NCI-H69 (cell line): ENCODE results near the gene ERMP1.
"Not testable (repeated sequence)": the region's sequence is repeated elsewhere in the genome, so short reads cannot be mapped to it uniquely, and the experiment has no call there.

ENCODE experiments used
- DNase-seq: peaks from one replicate; lab custom pipeline; 2025; lab: John Stamatoyannopoulos, UW

The ERMP1 gene

DNA sequence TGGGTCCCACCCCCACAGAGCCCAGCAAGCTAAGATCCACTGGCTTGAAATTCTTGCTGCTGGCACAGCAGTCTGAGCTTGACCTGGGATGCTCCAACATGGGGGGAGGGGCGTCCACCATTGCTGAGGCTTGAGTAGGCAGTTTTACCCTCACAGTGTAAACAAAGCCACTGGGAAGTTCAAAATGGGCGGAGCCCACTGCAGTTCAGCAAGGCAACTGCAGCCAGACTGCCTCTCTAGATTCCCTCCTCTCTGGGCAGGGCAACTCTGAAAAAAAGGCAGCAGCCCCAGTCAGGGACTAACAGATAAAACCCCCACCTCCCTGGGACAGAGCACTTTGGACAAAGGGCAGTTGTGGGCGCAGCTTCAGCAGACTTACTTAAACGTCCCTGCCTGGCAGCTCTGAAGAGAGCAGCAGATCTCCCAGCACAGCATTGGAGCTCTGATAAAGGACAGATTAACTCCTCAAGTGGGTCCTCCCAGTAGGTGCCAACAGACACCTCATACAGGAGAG, 53.2 kb downstream of the ERMP1 start:
- not testable (repeated sequence) for DNase-seq

DNA sequence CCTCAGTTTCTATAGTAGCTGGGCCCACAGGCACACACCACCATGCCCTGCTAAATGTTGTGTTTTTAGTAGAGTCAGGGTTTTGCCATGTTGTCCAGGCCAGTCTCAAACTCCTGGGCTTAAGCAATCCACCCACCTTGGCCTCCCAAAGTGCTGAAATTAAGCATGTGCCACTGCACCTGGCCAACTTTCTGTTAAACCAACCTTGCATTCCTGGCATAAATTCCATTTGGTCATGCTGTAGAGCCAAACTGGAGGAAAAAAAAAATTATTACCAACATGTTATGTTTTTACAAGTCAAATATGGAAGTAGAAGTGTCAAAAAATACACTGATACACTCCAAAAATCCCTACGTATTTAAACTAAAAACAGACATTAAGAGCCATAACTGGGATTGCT, 54.1 kb downstream of the ERMP1 start:
- DNase-seq = no peak

DNA sequence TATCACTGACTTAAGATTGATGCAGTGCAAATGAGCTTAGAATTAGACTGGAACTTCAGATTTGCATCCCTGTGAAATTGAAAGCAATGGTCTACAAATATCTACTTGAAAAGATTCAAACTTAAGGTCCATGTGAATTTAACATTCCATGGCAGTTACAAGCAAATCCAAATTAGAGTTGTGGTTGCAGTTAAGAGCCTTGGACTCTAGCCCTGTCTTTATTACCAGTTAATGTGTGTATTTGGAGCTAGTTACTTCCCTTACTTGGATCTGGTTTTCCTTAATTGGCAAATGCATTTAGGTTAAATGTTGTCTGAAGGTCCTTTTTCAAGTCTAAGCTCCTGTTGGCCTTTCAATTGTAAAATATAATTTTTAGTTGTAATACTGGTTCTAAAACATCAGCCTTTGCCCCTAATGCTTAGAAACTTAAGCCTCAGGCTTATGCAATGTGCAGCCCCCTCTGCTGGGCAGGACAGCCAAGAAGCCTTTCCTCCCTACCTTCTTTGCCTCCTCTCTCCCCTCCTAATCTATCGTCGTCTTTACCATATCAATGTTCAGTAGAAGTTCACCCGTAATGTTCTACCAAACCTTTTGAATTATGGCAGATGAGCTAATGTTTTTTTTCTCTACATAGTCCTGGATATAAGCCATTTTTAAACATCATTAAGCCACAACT, 59.5 kb downstream of the ERMP1 start:
- DNase-seq = no peak

DNA sequence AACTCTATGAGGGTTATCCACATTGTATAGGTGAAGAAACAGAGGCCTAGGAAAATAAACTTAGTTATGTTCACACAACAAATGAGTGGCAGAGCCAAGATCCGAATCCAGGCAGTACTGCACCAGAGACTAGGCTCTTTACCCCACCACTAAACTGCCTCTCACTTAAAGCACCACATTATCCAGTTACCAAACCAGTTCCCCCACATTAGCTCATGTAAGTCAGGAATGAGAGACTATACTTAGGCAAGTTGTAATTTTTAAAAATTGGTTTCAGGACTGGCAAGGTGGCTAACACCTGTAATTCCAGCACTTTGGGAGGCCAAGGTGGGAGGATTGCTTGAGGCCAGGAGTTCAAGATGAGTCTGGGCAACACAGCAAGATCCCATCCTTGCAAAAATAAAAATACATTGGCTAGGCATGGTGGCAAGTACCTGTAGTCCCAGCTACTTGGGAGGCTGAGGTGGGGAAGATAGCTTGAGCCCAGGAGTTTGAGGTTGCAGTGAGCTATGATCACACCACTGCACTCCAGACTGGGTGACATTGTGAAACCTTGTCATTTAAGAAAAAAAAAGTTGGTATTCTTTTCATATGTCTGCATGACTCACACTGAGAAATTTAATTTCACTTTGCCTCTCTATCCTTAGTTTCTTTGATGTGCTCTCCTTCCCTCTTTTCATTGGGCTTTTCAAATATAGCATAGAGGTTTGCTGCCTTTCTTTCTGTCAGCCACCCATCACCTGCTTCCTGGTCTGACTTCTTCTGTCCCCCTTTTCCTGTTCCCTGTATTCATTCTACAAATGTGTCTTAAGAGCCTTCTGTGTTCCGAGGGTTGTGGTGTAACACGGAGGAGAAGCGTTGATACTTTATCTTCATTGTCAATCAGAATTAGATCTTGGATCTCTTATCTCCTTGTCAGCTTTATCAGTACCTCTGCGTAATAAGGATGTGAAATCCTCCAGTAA, 64.7 kb downstream of the ERMP1 start:
- no peak for DNase-seq

DNA sequence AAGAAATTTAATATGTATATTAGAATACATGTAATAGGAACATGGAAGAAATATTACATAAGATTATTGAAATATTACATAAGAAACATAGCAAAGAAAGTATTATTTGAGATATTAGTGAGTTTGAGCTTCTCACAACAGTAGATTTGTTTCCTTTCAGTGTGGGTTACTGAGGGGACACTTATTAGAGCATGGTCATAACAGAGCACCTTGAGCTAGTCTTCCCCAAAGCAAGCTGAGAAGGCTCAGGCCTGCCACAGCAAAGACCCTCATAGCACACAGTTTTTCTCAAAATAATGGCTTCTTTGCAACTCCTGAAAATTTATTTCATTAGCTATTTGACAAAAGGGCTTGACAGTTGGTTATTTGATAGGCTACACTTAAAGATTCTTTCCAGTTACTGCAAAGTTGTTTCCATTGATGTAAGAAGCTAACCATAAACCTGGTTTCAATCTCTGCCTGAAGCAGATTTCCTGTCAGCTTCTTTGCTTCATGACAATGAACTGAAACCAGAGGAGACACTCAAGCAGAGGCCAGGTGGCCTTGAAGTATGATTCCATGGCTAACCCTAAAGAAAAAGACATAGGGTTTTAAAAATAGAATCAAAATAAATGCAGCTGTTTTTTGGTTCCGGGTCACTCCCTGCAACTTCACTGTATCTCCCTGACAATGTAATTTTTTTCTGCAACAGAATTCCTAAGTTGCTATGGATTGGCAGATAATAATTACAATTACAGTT, 68.6 kb downstream of the ERMP1 start:
- no peak for DNase-seq

DNA sequence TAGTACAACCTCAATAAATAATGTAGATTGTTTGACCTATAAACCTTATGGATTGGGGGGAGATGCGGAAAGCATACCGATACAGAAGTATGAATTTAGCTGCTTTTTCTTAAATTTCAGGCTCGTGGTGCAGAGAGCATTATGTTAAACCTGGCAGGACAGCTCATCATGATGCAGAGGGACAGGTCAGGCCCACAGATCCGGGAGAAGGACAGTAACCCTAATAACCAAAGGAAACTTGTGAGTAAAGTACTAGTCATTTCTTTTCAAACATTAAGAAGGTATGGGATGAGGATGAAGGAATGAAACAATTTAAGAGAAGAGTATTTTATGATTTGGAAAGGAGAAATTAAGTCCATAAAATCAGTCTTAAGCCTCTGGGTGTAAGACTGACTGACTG, 70.5 kb downstream of the ERMP1 start:
- DNase-seq = no peak

DNA sequence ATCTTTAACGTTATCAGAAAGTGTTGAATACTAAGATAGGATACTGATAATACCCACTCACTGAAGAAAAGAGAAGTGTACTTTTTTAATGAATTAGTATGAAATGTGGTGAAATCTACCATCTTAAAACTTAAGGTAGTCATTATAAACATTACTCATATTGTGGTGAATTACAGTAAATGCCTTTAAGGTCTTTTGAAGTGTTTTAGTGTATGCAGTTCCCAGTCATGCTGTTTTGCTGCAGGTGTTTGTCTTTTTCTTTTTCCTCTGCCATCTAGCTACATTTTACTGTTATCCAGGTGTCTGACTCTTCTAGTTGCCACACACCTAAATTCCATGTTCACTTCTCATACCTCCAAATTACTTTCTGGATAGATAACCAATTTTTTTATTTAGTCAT, 72.6 kb downstream of the ERMP1 start:
- DNase-seq = no peak

DNA sequence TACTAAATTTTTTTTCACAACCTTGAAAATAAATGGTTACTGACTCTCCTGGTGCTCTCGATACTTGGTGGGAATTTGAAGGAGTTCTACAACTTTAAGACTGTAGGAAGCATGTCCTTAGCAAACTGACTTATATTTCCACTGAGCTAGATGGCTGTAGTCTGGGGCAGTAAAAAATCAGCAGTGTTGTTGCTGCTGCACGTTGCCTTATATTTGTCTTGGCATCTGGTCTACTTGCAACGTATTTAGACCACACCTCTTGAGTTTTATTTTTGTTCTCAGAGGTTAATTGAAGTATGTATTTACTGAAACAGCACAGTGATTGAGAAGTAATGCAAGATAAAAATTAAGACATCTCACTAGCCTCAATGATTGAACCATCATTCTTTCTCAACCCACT, 76.3 kb downstream of the ERMP1 start:
- DNase-seq = no peak

DNA sequence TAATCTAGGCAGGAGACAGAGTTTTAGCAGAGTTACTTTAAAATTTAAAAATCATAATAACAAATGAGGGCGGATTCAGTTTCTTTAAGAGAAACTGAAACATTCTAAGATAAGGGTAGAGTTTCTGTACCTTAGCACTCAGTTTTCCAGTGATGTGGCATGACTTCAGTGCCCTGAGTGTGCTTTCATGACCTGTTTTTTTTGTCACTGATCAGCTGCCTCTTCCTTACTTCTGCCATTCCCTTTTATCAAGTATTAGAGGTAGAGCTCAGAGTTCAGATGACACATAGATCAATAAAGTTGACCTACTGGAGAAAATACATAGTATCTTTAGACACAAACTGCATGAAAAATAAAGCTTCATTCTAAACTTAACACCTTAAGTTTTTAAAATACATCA, 82.3 kb downstream of the ERMP1 start:
- no peak for DNase-seq

DNA sequence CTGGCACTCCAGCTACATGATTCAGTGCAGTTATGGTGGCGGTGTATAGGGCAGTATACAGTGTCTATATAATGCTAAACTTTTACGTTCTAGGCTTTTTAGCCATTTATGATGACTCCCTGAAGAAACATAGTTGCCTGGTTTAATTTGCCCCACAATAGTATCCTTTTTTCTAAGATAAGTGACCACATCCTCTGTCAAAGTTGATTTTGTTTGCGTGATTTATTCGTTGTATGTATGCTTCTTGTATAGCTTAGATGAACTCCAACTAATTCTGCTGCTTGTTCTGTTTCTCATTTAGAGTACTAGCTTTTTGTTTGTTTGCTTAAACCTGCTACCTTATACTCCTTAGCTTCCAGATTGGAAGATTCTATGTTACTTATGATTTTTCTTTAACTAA, 83.6 kb downstream of the ERMP1 start:
- DNase-seq = no peak

DNA sequence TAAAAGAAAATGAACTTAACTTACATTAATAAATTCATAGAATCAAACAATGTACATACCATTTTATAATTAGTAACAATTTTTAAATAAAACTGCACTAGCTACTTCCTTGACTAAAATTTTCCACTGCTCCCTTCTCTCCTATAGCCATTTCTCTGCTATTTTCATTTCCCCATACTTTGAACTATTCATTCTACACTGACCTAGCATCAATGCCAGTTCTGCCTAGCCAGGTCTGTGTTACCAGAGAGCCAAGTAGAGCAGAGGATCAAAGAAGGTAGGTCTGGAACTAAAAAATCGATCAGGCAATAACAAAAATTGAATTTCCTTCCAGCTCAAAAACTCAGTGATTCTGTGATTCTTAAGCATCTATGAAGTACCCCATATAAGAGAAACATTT, 84.5 kb downstream of the ERMP1 start:
- DNase-seq = no peak

DNA sequence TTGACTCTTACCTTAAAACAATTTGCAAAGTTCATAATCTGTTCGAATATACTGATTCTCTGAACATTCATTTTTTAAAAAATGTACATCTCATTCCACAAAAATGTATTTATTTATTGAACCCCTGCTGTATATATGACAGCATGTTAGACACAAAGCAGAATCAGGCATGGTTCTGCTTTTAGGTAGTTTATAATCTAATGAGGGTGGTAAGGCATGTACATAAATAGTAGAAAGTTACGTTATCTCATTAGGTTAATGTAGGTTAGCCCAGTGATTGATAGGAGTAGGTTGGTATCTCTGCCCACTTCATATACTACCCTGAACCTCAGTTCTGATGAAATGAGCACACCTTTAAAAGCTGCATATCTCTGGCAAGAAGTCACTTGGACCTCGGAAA, 89.8 kb downstream of the ERMP1 start:
- DNase-seq = no peak

DNA sequence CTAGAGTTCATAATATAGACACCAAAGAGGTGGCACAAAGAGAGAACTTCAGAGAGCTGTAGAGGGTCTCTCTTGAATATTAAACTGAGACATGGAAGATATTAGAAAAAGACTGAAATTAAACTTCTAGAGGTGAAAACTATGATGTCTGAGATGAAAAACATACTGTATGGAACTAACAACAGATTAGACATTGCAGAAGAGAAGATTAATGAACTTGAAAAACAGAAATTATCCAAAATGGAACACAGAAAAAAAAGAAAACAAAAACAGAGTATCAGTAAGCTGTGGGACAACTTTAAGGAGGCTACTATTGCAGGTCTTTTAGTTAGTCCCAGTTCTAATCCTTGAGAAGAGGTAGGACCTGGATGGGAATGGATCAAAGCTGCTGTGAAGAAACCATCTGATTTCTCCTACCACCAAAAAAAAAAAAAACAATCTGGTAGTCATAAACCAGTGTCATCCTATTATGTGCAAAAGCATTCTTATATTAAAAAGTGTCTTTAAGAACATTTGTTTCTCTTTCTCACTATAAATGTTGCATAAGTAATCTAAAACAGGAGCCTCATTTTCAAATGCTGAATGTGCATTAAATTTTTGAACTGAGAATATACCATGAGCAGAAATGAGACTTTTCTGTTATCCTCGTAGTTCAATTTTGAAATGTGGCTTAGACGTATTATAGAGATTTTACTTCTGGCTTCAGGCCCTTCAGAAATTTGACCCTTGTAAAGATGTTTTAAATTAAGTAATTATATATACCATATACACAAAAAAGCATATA, 96.2 kb downstream of the ERMP1 start:
- DNase-seq = no peak

DNA sequence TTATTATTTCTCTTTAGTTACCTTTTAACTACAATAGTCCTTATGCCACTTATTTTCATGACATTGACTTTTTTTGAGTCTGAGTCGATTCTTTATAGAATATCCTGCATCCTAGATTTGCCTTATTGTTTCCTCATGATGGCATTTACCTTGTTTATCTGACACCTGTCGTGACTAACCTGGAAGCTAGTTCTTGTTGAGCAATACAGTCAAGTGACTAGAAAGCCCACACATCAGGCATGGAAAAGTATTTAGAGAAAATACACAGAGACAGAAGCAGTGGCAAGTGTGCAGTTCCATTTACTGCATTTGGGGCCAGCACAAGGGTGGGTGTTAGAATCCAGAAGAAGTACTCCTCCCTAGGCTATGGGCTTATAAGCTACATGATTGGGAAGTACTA, 97.8 kb downstream of the ERMP1 start:
- DNase-seq = no peak
